T-helper 2 cell treated with Interferon-gamma antibody and Interleukin-4, amounts not matched to agents 5 μg/mL and 100 μg/mL, for 36 hours (primary cell): ENCODE data around the gene FOXO1.

Source experiments
- DNase-seq: peaks from one replicate; pipeline ENCODE4 v3.0.0; 2021; ENCODE audit warnings: low spot score
- H3K27ac Mint-ChIP-seq: one replicate; pipeline ENCODE4 v1.8.0; 2021; ENCODE audit warnings: mild to moderate bottlenecking, mixed read lengths
- H3K27me3 Mint-ChIP-seq: one replicate; pipeline ENCODE4 v1.8.0; 2021; ENCODE audit warnings: low read depth, mixed read lengths
- H3K36me3 Mint-ChIP-seq: one replicate; pipeline ENCODE4 v1.8.0; 2021; ENCODE audit warnings: low read depth, mixed read lengths
- H3K4me1 Mint-ChIP-seq: one replicate; pipeline ENCODE4 v1.8.0; 2021; ENCODE audit warnings: low read depth, mixed read lengths
- H3K4me3 Mint-ChIP-seq: one replicate; pipeline ENCODE4 v1.8.0; 2022; ENCODE audit warnings: mild to moderate bottlenecking, moderate library complexity, mixed read lengths
- H3K9me3 Mint-ChIP-seq: one replicate; pipeline ENCODE4 v1.8.0; 2021; ENCODE audit warnings: mixed read lengths

The FOXO1 gene

GRCh38 chr13:40639221-40639681, 27.2 kb downstream of the FOXO1 start:
- no peak for DNase-seq
- Mint-ChIP-seq H3K27ac (no peak overlapping the region), H3K9me3 (no peaks in the 10 kb centered on the region), H3K4me1 (peaks cover 70% of the 10 kb centered on the region), H3K27me3 (no peaks in the 10 kb centered on the region), H3K4me3 (no peak overlapping the region), H3K36me3 (peaks cover 11% of the 10 kb centered on the region)

- Mint-ChIP-seq H3K27ac (no peak overlapping the region), H3K36me3 (peaks cover 9% of the 10 kb centered on the region), H3K4me1 (peaks cover 65% of the 10 kb centered on the region), H3K9me3 (no peaks in the 10 kb centered on the region), H3K4me3 (no peak overlapping the region), H3K27me3 (no peaks in the 10 kb centered on the region)
- no peak for DNase-seq
These were observed 28.8 kb downstream of the FOXO1 start for GRCh38 chr13:40637643-40638042.

GRCh38 chr13:40635315-40635995, 31.0 kb downstream of the FOXO1 start:
- Mint-ChIP-seq H3K4me3 (no peak overlapping the region), H3K27me3 (no peaks in the 10 kb centered on the region), H3K27ac (no peak overlapping the region), H3K9me3 (no peaks in the 10 kb centered on the region), H3K36me3 (peaks cover 12% of the 10 kb centered on the region), H3K4me1 (peaks cover 61% of the 10 kb centered on the region)
- DNase-seq, result no peak

DNA sequence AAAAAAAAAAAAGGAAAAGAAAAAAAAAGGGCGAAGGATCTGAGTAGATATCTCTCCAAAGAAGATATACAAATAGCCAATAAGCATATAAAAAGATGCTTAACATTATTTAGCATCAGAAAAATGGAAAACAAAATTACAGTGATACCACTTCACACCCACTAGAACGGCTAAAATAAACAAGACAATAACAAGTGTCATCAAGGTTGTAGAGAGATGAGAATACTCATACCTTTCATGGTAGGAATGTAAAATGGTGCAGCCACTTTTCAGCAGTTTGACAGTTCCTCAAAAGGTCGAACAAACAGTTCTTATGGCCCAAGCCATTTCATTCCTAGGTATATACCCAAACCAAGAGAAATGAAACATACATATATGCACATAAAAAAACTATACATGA, 33.5 kb downstream of the FOXO1 start:
- no peak for DNase-seq
- Mint-ChIP-seq H3K27me3 (no peaks in the 10 kb centered on the region), H3K36me3 (peaks cover 18% of the 10 kb centered on the region), H3K9me3 (no peaks in the 10 kb centered on the region), H3K27ac (no peak overlapping the region), H3K4me1 (peaks cover 54% of the 10 kb centered on the region), H3K4me3 (no peak overlapping the region)

DNA sequence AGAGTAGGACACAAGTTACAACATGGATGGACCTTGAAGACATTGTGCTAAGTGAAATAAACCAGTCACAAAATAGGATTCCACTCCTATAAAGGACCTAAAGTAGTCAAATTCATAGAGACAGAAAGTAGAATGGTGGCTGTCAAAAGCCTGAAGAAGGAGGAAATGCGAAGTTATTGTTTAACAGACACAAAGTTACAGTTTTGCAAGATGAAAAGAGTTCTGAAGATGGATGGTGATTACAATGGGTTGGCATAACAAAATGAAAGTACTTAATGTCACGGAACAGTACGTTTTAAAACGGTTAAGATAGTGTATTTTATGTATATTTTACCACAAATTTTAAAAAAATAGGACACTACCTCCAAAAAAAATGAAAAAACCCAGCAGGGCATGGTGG, 34.8 kb downstream of the FOXO1 start:
- Mint-ChIP-seq H3K9me3 (no peaks in the 10 kb centered on the region), H3K27ac (peak overlapping the region; percentile 79), H3K27me3 (no peaks in the 10 kb centered on the region), H3K36me3 (peaks cover 22% of the 10 kb centered on the region), H3K4me3 (peak overlapping the region; percentile 70), H3K4me1 (peaks cover 54% of the 10 kb centered on the region)
- DNase-seq, result no peak

DNA sequence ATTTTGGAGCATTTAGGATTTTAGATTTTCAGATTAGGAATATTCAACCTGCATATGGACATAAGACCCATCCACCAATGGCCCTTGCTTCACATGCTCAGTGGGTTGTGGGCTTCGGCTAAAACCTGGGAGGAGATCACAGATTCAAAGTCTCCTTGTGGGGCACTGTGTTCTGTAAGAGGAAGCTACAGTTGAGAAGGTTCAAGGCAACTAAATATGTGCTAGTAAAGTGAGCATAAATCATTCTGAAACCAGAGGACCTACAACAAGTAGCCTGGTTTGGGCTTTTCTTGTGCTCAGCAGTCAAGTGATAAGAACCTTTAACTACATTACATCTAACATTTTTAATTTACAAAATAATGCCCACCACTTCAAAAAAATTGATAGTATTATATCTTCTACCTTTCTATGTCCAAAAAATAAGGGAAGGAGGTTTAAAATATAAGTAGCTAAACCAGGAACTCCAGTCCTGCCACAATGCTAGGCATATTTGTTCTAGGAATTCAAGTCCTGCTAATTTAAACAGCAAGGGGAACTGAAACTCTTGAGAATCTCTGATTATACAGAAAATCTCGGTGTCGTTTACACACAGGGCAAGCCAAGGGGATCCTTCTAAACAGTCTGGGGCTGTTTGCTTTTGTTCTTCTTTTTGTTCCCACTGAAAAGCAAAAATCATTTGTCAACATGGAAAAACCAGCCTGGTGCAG, 36.6 kb downstream of the FOXO1 start:
- no peaks in the 10 kb centered on the region for H3K27me3 Mint-ChIP-seq
- H3K4me1 Mint-ChIP-seq, result peaks cover 53% of the 10 kb centered on the region
- no peaks in the 10 kb centered on the region for H3K9me3 Mint-ChIP-seq
- H3K27ac Mint-ChIP-seq, result peak overlapping the region; percentile 43
- DNase-seq, result no peak
- H3K36me3 Mint-ChIP-seq, result peaks cover 27% of the 10 kb centered on the region
- H3K4me3 Mint-ChIP-seq, result peak overlapping the region; percentile 26

GRCh38 chr13:40626977-40627376, 39.5 kb downstream of the FOXO1 start:
- Mint-ChIP-seq H3K4me3 (no peak overlapping the region), H3K9me3 (no peaks in the 10 kb centered on the region), H3K27ac (no peak overlapping the region), H3K36me3 (peaks cover 30% of the 10 kb centered on the region), H3K4me1 (peaks cover 64% of the 10 kb centered on the region), H3K27me3 (no peaks in the 10 kb centered on the region)
- DNase-seq, result no peak

GRCh38 chr13:40626561-40626960, 39.9 kb downstream of the FOXO1 start:
- no peak overlapping the region for H3K4me3 Mint-ChIP-seq
- peaks cover 28% of the 10 kb centered on the region for H3K36me3 Mint-ChIP-seq
- H3K9me3 Mint-ChIP-seq, result no peaks in the 10 kb centered on the region
- no peak for DNase-seq
- no peaks in the 10 kb centered on the region for H3K27me3 Mint-ChIP-seq
- no peak overlapping the region for H3K27ac Mint-ChIP-seq
- H3K4me1 Mint-ChIP-seq, result peaks cover 62% of the 10 kb centered on the region

DNA sequence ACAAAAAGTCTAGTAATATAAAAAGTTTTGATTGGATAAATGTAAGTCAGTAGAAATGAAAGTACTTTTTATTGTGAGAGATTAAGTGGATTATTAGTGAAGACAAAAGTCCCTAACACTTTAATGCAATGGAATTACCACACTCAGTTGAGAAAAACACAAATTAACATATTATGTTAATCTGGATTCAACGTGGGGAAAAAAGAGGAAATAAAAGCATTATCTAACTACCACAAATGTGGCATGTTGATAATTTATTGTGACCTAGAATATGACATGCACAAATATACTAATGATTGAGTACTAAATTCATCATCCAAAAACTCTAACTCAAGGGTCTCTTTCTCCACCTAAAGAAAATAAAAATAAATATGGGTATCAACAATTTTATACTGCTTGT, 41.5 kb downstream of the FOXO1 start:
- Mint-ChIP-seq H3K36me3 (peaks cover 27% of the 10 kb centered on the region), H3K4me3 (no peak overlapping the region), H3K4me1 (peaks cover 55% of the 10 kb centered on the region), H3K27ac (no peak overlapping the region), H3K27me3 (no peaks in the 10 kb centered on the region), H3K9me3 (no peaks in the 10 kb centered on the region)
- DNase-seq, result no peak

DNA sequence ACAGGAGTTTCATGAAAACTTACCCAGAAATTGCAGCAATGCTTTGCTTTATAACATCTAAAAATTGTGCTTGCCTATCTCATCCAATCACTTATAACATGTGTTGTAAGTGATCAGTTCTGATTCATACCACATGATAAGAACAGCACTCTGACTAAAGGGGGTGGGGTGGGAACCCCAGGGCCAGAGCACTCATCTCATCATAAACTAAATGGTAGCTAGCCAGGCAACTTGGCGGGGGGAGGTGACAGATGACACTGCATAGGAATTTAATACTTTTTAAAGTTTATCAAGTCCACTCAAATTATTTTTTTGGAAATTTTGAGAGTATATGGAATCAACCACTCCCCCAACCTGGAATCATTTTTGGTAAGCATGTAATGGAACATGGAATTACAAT, 42.1 kb downstream of the FOXO1 start:
- no peak overlapping the region for H3K4me3 Mint-ChIP-seq
- H3K9me3 Mint-ChIP-seq, result no peaks in the 10 kb centered on the region
- H3K27ac Mint-ChIP-seq, result no peak overlapping the region
- H3K36me3 Mint-ChIP-seq, result peaks cover 31% of the 10 kb centered on the region
- H3K4me1 Mint-ChIP-seq, result peaks cover 56% of the 10 kb centered on the region
- H3K27me3 Mint-ChIP-seq, result no peaks in the 10 kb centered on the region
- DNase-seq, result peak; percentile 29

DNA sequence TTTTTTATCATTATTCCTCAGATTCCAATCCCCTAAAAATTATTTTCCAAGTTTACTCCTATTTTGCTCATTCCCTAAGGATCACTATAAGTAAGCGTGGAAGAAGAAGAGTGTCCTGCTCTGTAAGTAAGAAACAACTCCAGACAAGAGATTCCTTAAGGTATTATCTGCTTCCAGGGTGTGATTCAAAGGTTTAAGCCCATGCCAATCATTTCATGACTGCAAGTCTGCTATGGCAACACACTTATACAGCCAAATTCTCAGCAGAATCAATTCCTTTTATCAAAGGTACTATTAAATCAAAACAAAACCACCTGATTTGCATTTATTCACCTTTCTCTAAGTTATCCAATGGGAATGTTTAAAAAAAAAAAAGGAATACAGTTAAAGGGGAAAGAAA, 43.7 kb downstream of the FOXO1 start:
- Mint-ChIP-seq H3K27ac (no peak overlapping the region), H3K4me3 (no peak overlapping the region), H3K27me3 (no peaks in the 10 kb centered on the region), H3K9me3 (no peaks in the 10 kb centered on the region), H3K36me3 (peaks cover 31% of the 10 kb centered on the region), H3K4me1 (peaks cover 61% of the 10 kb centered on the region)
- DNase-seq, result no peak

DNA sequence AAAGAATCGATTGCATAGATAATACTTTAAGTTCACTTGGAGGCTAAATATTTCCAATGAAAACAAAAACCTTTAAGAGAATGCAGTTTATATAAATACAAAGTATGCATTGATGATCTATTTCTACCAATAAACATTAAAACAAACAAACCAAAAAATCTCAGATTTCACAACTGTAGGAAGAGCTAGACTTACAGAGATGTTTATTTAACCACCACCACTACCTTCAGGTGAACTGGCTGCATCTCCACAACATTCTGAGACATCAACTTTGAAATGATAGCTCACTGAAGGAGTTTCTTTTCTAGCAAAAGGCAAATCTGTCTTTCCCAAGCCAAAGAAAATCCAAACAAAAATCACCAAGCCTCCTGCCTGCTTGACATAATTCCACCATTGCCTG, 44.2 kb downstream of the FOXO1 start:
- DNase-seq, result no peak
- Mint-ChIP-seq H3K4me3 (no peak overlapping the region), H3K9me3 (no peaks in the 10 kb centered on the region), H3K4me1 (peaks cover 62% of the 10 kb centered on the region), H3K27ac (no peak overlapping the region), H3K27me3 (no peaks in the 10 kb centered on the region), H3K36me3 (peaks cover 31% of the 10 kb centered on the region)

GRCh38 chr13:40619479-40619814, 47.0 kb downstream of the FOXO1 start:
- Mint-ChIP-seq H3K9me3 (no peaks in the 10 kb centered on the region), H3K36me3 (peaks cover 32% of the 10 kb centered on the region), H3K27ac (no peak overlapping the region), H3K27me3 (no peaks in the 10 kb centered on the region), H3K4me1 (peaks cover 66% of the 10 kb centered on the region), H3K4me3 (no peak overlapping the region)
- DNase-seq, result no peak

DNA sequence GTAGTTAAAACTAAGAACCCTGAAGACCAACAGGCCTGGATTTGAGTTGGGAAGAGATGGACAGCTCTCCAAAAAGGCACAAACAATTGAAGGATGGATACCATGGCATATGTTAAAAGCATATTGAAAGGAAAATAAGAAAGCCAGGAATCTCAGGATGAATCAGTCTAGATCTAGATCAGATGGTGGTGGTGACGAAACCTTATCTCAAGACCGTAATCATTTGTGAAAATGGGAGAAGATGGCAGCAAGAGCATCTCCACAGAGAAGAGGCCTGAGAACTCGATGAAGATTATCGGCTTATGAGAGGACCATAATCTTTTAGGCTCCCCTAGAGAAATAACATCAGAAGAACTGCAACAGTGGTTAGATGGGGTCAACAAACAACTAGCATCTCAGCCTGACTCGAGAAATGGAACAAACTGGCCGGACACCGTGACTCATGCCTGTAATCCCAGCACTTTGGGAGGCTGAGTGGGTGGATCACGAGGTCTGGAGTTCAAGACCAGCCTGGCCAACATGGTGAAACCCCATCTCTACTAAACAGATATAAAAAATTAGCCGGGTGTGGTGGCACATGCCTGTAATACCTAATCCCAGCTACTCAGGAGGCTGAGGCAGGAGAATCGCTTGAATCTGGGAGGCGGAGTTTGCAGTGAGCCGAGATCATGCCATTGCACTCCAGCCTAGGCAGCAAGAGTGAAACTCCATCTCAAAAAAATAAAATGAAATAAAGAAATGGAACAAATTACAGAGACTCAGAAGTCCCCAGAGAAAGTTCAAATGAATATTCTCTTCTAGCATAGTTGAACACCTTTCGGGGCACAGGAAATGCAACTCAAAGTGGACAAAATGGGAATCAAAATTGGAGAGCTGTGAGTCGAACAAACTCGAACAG, 47.6 kb downstream of the FOXO1 start:
- H3K27me3 Mint-ChIP-seq, result no peaks in the 10 kb centered on the region
- H3K4me1 Mint-ChIP-seq, result peaks cover 69% of the 10 kb centered on the region
- no peaks in the 10 kb centered on the region for H3K9me3 Mint-ChIP-seq
- no peak overlapping the region for H3K4me3 Mint-ChIP-seq
- no peak overlapping the region for H3K27ac Mint-ChIP-seq
- peaks cover 30% of the 10 kb centered on the region for H3K36me3 Mint-ChIP-seq
- DNase-seq, result no peak
